ENCODE results near the gene PDZRN3.

- TF ChIP-seq CTCF (IDR thresholded peaks at IDR 0.05): no peak
- TF ChIP-seq POLR2A (IDR thresholded peaks at IDR 0.05): peak in 1 of 2 donors; percentile 32
Measured at GRCh38 chr3:73622091-73622805, 2.5 kb downstream of the PDZRN3 start.

Measured in heart left ventricle (tissue), 13 donors.